Naive thymus-derived CD8-positive, alpha-beta T cell (primary cell): Measurements from ENCODE around the gene LRRC28. TPM values are rescaled to one million over a fixed set of nuclear protein-coding genes. Genes with fewer than 3 reads are reported as not detected.
A peak's percentile ranks its signal among the peaks of the same experiment; 100 is the strongest.

Experiments used
- ATAC-seq, 2 donors: fragments of 150-1000 bp; cut with Tn5 transposase in 1 of 2; sonication (Bioruptor Pico), chemical (Tn5 transposase) in 1 of 2; 1 replicate in 1 of 2; 2 replicates in 1 of 2; pipeline ENCODE4 v1.10.0; 2021; ENCODE audit warnings: mild to moderate bottlenecking in 2 of 2, moderate library complexity in 2 of 2
- POLR2A ChIA-PET: fragments of 350-600 bp; sonication (Branson Sonifier 250); formaldehyde crosslinking; loops from one replicate; lab custom pipeline; 2021; ENCODE audit warnings: antibody characterized with exemption; lab: Charles Lee
- DNase-seq, 10 donors: peaks; one replicate each; pipeline versions ENCODE4 v3.0.0 to v3.0.0-alpha.2; 2020 to 2022
- H3K27ac Mint-ChIP-seq, 10 donors: one replicate each; pipeline ENCODE4 v1.8.0; 2020 to 2022; ENCODE audit warnings: mild to moderate bottlenecking in 10 of 10, mixed read lengths in 10 of 10, moderate library complexity in 4 of 10, inconsistent platforms in 1 of 10
- H3K27me3 Mint-ChIP-seq, 5 donors: one replicate each; pipeline ENCODE4 v1.8.0; 2021 to 2022; ENCODE audit warnings: mixed read lengths in 5 of 5
- H3K36me3 Mint-ChIP-seq, 3 donors: one replicate each; pipeline ENCODE4 v1.8.0; 2020 to 2022; ENCODE audit warnings: mixed read lengths in 3 of 3, mild to moderate bottlenecking in 2 of 3, inconsistent platforms in 1 of 3
- H3K4me1 Mint-ChIP-seq, 4 donors: one replicate each; pipeline ENCODE4 v1.8.0; 2021 to 2022; ENCODE audit warnings: mixed read lengths in 4 of 4
- H3K4me3 Mint-ChIP-seq, 10 donors: one replicate each; pipeline ENCODE4 v1.8.0; 2020 to 2022; ENCODE audit warnings: mild to moderate bottlenecking in 10 of 10, mixed read lengths in 10 of 10, moderate library complexity in 6 of 10, inconsistent platforms in 1 of 10
- H3K9me3 Mint-ChIP-seq, 9 donors: one replicate each; pipeline ENCODE4 v1.8.0; 2020 to 2022; ENCODE audit warnings: mixed read lengths in 9 of 9, mild to moderate bottlenecking in 3 of 9, inconsistent platforms in 1 of 9, moderate library complexity in 1 of 9
- polyA plus RNA-seq, 3 donors: library from polyadenylated mRNA; unstranded; fragments of 300-500 nt; fragmentation: Illumina TruSeq; gene quantifications; one replicate each; pipeline ENCODE4 v1.2.3, GENCODE V29; 2021
- total RNA-seq, 8 experiments: library from RNA in 2 of 8; stranded (reverse) in 2 of 8; gene quantifications; one replicate each; pipeline ENCODE4 v1.2.3 and lab custom pipeline; 2021 to 2026

LRRC28 gene
- total and polyA plus RNA-seq, 5 experiments from 2014 or later = 14.9 to 21.4 (median 16.7) TPM

DNA sequence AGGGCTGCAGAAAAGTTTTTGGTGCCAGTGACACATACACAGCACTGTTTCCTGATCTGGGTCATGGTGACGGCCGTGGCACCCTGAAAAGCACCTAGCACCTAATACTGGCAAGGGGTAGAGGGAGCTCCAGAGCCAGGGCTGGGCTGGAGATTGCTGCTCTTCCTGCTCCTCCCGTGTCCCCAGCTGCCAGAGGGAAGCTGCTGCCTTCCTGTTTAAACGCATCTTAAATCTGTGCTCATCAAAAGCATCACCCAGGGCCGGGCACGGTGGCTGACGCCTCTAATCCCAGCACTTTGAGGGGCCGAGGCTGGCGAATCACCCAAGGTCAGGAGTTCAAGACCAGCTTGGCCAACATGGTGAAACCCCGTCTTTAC, 157.8 kb downstream of the LRRC28 start:
- POLR2A ChIA-PET = interaction anchor here (0.7 to 2.6 kb wide), 8 partner anchors 12 to 295 kb away, joined by 3 to 16 read pairs (median 4); partner anchors contain the start of gene MEF2A
- peak in 4 of 10 donors; percentile 16 to 75 (median 38) for DNase-seq
- Mint-ChIP-seq H3K9me3 (no peaks in the 10 kb centered on the region), H3K27ac (peak overlapping the region in 6 of 10 donors; percentile 25 to 71 (median 62)), H3K36me3 (no peaks in the 10 kb centered on the region), H3K27me3 (no peaks in the 10 kb centered on the region), H3K4me3 (peak overlapping the region in 1 of 10 donors; percentile 4), H3K4me1 (peaks cover 13 to 34% (median 25%) of the 10 kb centered on the region in 4 donors)
- ATAC-seq = peak; percentile 81 to 93

- H3K36me3 Mint-ChIP-seq = no peaks in the 10 kb centered on the region
- no peaks in the 10 kb centered on the region for H3K27me3 Mint-ChIP-seq
- H3K4me3 Mint-ChIP-seq = no peak overlapping the region
- POLR2A ChIA-PET = interaction anchor here (0.7 to 2.6 kb wide), 8 partner anchors 12 to 295 kb away, joined by 3 to 16 read pairs (median 4); partner anchors contain the start of gene MEF2A
- H3K4me1 Mint-ChIP-seq = peaks cover 13 to 34% (median 25%) of the 10 kb centered on the region in 4 donors
- H3K9me3 Mint-ChIP-seq = no peaks in the 10 kb centered on the region
- no peak for ATAC-seq
- H3K27ac Mint-ChIP-seq = peak overlapping the region in 3 of 10 donors; percentile 9 to 71 (median 25)
- DNase-seq = no peak
Measured at GRCh38 chr15:99409560-99409959, 158.3 kb downstream of the LRRC28 start.

DNA sequence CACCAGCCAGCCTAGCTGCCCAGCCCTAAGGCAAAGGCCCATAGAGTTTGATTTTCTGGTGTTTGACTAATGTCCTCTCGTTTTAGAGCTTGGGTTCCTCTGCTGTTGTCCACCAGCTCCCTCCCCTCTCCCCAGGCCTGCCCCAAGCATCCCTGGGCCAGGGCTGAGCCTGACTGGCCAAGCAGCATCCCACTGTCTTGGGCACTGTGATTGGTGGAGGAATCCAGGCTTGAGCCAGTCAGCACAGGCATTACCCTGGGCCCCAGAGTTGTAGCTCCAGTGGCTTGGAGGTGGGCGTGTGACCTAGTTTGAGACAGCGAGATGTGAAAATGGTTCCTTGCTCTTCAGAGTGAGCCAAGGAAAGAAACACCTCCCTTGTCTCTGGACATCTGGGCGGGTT, 159.2 kb downstream of the LRRC28 start:
- ATAC-seq = no peak
- no peaks in the 10 kb centered on the region for H3K9me3 Mint-ChIP-seq
- no peaks in the 10 kb centered on the region for H3K36me3 Mint-ChIP-seq
- POLR2A ChIA-PET = interaction anchor here (1.1 to 2.0 kb wide), 9 partner anchors 8 to 294 kb away, joined by 3 to 10 read pairs (median 4); partner anchors contain the start of gene MEF2A
- H3K27me3 Mint-ChIP-seq = no peaks in the 10 kb centered on the region
- H3K4me3 Mint-ChIP-seq = no peak overlapping the region
- no peak for DNase-seq
- H3K27ac Mint-ChIP-seq = peak overlapping the region; percentile 4 to 80 (median 67)
- H3K4me1 Mint-ChIP-seq = peaks cover 13 to 34% (median 25%) of the 10 kb centered on the region in 4 donors

DNA sequence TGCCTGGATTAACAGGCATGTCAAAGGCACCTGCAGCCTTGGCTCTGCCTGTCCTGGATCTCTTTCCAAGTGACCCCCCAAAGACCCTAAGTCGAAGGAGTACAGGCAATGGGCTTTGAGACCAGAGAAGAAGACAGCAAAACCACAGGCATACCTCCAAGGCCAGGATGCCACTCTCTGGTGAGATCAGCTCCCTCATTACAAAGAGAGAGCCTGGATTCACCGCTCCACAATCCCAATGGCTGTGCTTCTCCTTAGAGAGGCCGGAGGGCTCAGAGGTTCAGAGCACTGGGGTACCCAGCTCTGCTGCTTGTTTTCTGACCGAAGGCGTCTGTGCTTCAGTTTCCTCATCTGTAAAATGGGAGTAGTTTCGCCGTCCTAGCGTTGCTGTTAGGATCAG, 160.0 kb downstream of the LRRC28 start:
- ATAC-seq = no peak
- no peak for DNase-seq
- no peaks in the 10 kb centered on the region for H3K9me3 Mint-ChIP-seq
- H3K4me1 Mint-ChIP-seq = peaks cover 13 to 34% (median 25%) of the 10 kb centered on the region in 4 donors
- no peaks in the 10 kb centered on the region for H3K27me3 Mint-ChIP-seq
- no peak overlapping the region for H3K4me3 Mint-ChIP-seq
- no peaks in the 10 kb centered on the region for H3K36me3 Mint-ChIP-seq
- peak overlapping the region in 6 of 10 donors; percentile 9 to 79 (median 46) for H3K27ac Mint-ChIP-seq
- POLR2A ChIA-PET = interaction anchor here (1.1 to 2.4 kb wide), 8 partner anchors 9 to 154 kb away, joined by 3 to 8 read pairs (median 4); partner anchors contain the start of gene MEF2A

DNA sequence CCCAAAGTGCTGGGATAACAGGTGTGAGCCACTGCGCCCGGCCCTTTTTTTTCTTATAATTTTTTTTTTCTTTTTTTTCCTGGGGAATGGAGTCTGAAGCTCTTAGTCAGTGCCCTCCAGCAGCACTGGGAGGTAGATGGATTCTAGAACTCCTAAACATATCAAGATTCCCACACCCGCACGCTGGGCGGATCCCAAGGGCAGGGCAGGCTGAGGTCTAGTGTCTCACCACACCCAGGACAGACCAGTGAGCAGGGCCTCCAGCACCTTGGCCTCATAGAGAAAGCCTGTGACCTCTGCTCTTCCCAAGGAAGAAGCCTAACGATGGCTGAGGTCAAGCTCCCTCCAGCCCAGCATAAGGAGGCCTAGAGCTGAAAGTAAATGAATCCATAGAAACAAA, 160.8 kb downstream of the LRRC28 start:
- POLR2A ChIA-PET = interaction anchor here (1.8 to 2.4 kb wide), 3 partner anchors 9 to 27 kb away, joined by 5 to 8 read pairs (median 5); no protein-coding TSS in a partner anchor
- DNase-seq (no peak), ATAC-seq (no peak)
- H3K9me3 Mint-ChIP-seq = no peaks in the 10 kb centered on the region
- H3K36me3 Mint-ChIP-seq = no peaks in the 10 kb centered on the region
- H3K27ac Mint-ChIP-seq = peak overlapping the region in 3 of 10 donors; percentile 14 to 71 (median 34)
- peaks cover 13 to 32% (median 22%) of the 10 kb centered on the region in 4 donors for H3K4me1 Mint-ChIP-seq
- H3K27me3 Mint-ChIP-seq = no peaks in the 10 kb centered on the region
- no peak overlapping the region for H3K4me3 Mint-ChIP-seq

DNA sequence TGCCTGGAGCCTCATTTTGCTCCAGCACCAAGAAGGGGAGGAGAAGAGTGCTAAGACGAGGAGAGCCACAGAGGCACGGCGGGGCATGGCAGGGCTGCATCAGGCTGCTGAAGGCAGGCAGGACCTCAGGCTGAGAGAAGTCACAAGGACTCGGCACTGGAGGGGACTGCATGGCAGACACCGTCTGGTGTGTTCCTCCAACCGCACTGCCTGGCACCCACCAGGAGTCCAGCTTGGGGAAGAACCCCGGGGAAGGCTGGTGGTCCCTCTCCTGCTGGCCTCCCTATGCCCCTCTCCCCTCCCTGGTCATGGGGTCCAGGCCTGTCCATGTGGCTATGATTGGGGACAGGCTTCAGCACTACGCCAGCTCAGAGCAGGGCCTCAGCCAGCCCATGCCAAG, 161.3 kb downstream of the LRRC28 start:
- no peaks in the 10 kb centered on the region for H3K27me3 Mint-ChIP-seq
- no peaks in the 10 kb centered on the region for H3K9me3 Mint-ChIP-seq
- H3K36me3 Mint-ChIP-seq = no peaks in the 10 kb centered on the region
- ATAC-seq (no peak), DNase-seq (no peak)
- H3K4me1 Mint-ChIP-seq = peaks cover 10 to 26% (median 17%) of the 10 kb centered on the region in 4 donors
- POLR2A ChIA-PET = interaction anchor here (2.4 kb wide), 1 partner anchor 26 kb away, joined by 5 read pairs; no protein-coding TSS in a partner anchor
- H3K27ac Mint-ChIP-seq = peak overlapping the region in 1 of 10 donors; percentile 14
- H3K4me3 Mint-ChIP-seq = no peak overlapping the region

GRCh38 chr15:99413955-99414754, 162.9 kb downstream of the LRRC28 start:
- no peak for DNase-seq
- Mint-ChIP-seq H3K27ac (peak overlapping the region in 1 of 10 donors; percentile 31), H3K27me3 (no peaks in the 10 kb centered on the region), H3K9me3 (peaks cover 0 to 4% (median 0%) of the 10 kb centered on the region in 9 donors), H3K4me1 (peaks cover 7 to 11% (median 8%) of the 10 kb centered on the region in 4 donors), H3K36me3 (peaks cover 0 to 3% (median 0%) of the 10 kb centered on the region in 3 donors), H3K4me3 (no peak overlapping the region)
- ATAC-seq = no peak
- POLR2A ChIA-PET = interaction anchor here (0.8 to 1.1 kb wide), 3 partner anchors 18 to 30 kb away, joined by 3 read pairs; no protein-coding TSS in a partner anchor

- Mint-ChIP-seq H3K4me3 (no peak overlapping the region), H3K4me1 (peaks cover 9 to 16% (median 11%) of the 10 kb centered on the region in 4 donors), H3K27me3 (no peaks in the 10 kb centered on the region), H3K27ac (peak overlapping the region in 1 of 10 donors; percentile 31), H3K36me3 (peaks cover 0 to 4% (median 0%) of the 10 kb centered on the region in 3 donors), H3K9me3 (peaks cover 0 to 4% (median 0%) of the 10 kb centered on the region in 9 donors)
- DNase-seq (no peak), ATAC-seq (no peak)
- POLR2A ChIA-PET = interaction anchor here (0.6 to 1.1 kb wide), 5 partner anchors 9 to 202 kb away, joined by 3 to 4 read pairs (median 3); no protein-coding TSS in a partner anchor
Measured at GRCh38 chr15:99414755-99415731, 163.8 kb downstream of the LRRC28 start.

DNA sequence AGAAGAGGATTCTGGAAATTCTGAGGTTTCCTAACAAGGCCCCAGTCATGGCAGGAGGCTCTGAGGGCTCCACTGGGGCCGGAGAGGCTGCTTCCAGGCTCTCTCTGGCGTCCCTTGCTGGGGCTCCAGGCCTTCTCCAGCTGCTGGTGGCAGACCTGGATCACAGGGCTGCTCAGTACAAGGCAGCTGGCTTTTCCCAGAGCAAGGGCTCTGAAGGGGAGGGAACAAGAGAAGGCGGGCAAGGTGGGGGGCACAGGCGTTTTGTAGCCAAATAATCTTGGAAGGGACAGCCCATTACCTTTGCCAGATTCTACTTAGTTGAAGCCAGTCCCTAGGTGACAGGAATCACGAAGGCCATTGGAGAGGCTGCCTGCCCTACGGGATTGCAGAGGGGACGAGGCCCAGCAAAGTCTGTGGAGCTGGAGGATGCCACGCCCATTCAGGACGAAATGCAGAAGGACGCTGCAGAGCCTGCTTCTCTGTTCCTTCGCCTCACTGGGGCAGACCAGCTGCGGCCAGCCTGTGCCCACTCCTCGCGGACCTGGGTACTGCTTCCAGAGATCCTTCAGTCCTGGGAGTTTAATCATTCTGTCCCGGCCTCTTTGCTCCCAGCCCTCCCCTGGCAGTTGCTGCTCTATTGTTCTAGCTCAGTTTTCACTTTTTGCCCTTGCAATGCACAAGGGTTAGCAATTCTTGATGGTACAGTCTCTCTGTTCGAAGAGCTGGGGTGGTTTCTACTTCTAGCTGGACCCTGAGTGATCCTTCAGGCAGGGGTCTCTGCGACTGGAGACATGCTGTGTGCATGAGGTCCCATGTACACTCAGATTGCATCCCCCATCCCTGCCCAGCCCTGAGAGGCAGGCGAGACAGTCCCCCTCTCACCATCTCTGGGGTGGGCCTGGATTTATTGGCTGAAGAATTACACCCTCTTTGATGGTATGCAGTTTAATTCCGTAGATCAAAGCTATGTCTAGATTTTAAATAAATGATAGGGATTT, 165.2 kb downstream of the LRRC28 start:
- H3K36me3 Mint-ChIP-seq = peaks cover 0 to 4% (median 0%) of the 10 kb centered on the region in 3 donors
- H3K4me3 Mint-ChIP-seq = no peak overlapping the region
- peaks cover 0 to 4% (median 0%) of the 10 kb centered on the region in 9 donors for H3K9me3 Mint-ChIP-seq
- peaks cover 12 to 21% (median 19%) of the 10 kb centered on the region in 4 donors for H3K4me1 Mint-ChIP-seq
- ATAC-seq = no peak
- DNase-seq = peak in 1 of 10 donors; percentile 48
- no peak overlapping the region for H3K27ac Mint-ChIP-seq
- POLR2A ChIA-PET = interaction anchor here (1.6 kb wide), 1 partner anchor 23 kb away, joined by 5 read pairs; no protein-coding TSS in a partner anchor
- H3K27me3 Mint-ChIP-seq = no peaks in the 10 kb centered on the region

GRCh38 chr15:99421172-99421656, 169.9 kb downstream of the LRRC28 start:
- ATAC-seq (peak; percentile 71 to 76), DNase-seq (peak in 8 of 10 donors; percentile 46 to 87 (median 62))
- Mint-ChIP-seq H3K36me3 (peaks cover 0 to 4% (median 0%) of the 10 kb centered on the region in 3 donors), H3K4me1 (peaks cover 33 to 68% (median 57%) of the 10 kb centered on the region in 4 donors), H3K9me3 (peaks cover 0 to 4% (median 0%) of the 10 kb centered on the region in 9 donors), H3K4me3 (peak overlapping the region; percentile 54 to 84 (median 74)), H3K27me3 (no peaks in the 10 kb centered on the region), H3K27ac (peak overlapping the region; percentile 85 to 98 (median 94))
- POLR2A ChIA-PET = interaction anchor here (0.7 to 2.2 kb wide), 18 partner anchors 9 to 145 kb away, joined by 3 to 33 read pairs (median 6); partner anchors contain the start of gene MEF2A
